ELR (cell line): ENCODE data around the gene CGNL1.

Experiments used
- DNase-seq: peaks from one replicate; pipeline ENCODE4 v3.0.0-alpha.2; 2015; ENCODE audit warnings: low read depth

Gene CGNL1

GRCh38 chr15:57496946-57497869 lies 120.9 kb downstream of the CGNL1 start:
- DNase-seq, result no peak

DNA sequence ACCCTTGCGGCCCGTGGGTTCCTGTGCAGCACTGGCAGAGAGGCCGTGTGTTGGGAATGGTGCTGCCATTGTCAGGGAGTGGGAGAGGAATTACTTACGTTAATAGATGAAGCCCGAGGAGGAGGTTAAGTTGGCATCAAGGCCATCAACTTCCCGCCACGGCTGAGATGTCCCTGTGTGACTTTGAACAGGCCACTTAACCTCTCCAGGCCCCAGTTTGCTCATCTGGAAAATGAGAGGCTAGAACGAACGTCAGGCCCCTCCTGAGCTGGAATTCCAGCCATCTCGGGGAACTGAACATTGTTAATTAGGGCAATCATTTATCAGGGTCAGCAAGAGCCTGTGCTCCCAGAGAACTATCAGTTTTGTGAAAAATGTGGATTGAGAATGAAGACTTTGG lies 124.0 kb downstream of the CGNL1 start:
- no peak for DNase-seq

DNA sequence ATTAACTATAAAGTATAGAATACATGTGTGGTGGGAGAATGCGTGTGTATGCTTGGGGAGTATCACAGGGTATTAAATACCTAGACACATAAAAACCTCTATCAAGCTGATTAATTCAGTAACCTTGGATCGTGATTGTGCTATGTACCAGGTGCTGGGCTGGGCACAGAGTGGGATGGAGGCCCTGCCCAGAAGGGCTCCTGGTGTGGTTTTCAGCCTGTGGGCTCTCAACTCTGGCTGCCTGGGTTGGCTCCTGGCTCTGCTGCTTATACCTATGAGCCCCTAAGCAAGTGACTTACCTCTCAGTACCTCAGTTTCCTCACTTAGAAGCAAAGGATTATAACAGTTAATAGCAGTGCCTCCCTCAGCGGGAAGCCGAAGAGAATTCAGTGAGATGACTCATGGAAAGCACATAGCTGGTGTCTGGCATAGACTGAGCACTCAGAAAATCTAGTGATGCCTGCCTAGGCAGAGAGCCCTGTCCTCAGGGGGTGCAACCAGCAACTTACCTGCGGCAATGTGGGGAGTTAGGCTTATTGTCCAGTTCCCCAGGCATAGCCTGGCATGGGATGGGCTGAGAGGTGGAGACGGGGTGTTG lies 124.8 kb downstream of the CGNL1 start:
- DNase-seq, result peak; percentile 58

- no peak for DNase-seq
Measured at GRCh38 chr15:57502116-57502515, 125.8 kb downstream of the CGNL1 start.

DNA sequence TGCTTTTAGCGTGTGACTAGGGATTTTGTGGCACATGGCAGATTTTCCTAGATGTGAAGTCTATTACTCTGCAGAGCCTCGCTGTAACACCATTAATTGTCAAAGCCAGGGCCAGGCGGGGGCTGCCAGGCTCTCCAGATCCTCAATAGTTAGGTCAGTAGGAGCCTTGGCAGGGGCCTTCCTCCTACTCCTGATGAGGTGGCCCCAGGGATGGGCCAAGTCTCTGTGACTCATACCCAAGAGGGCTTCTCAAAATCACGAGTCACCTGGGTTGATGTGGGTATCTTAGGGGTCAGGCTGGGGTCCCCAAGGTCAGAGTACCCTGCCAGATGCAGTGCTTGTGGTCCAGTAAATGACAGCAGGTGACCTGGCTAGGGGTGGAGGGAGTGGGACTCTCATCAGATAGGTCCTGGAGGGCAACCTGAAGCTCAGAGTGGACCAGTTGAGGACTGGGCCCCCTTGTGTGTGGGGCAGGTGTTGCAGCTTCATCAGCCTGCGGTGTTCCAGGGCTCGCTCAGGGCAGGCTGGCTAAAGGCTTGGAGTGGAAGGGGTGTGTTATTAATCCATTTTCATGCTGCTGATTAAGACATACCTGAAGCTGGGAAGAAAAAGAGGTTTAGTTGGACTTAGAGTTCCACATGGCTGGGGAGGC lies 126.9 kb downstream of the CGNL1 start:
- DNase-seq, result no peak

- no peak for DNase-seq
Measured at GRCh38 chr15:57503911-57504598, 127.8 kb downstream of the CGNL1 start.

GRCh38 chr15:57504599-57504940 lies 128.3 kb downstream of the CGNL1 start:
- DNase-seq, result no peak

GRCh38 chr15:57505056-57505715 lies 128.9 kb downstream of the CGNL1 start:
- peak; percentile 45 for DNase-seq

DNA sequence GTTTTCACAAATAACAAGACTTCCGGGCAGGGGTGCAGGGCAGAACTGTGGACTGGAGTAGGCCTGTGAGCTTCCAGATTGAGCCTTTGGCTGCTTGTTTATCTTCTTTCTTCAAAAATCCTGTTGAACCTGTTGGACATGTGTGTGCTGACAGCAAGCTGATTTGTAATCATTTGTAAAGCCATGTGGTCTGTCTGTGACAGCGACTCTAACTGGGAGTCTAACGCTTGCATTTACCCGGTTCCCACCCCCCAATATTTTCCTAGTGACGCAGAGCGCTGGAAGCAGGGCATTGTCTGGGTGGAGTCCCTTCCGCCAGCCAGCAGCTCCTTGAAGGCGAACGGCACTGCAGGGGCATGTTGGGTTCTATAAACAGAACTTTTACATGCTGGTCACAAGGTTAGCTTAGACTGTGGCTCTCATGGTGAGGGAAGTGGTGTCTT lies 129.7 kb downstream of the CGNL1 start:
- DNase-seq, result peak; percentile 48

DNA sequence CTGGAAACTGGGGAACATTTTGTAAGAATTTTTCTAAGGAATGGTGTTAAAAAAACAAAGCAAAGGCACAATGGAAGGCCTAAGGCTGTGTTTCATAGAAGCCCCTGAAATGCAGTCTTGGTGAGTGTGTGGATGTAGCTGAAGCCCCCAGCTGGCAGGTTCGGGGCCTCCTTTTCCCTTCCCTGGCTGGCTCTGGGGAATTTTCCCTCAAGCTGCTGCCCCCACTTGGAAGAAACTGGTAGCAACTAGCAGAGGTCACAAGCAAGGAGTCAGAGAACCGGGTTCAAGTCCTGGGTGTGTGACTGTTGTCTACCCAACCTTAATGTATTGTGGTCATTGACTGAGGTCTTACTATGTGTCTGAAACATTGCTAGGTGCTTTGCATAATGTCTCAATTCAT lies 130.1 kb downstream of the CGNL1 start:
- DNase-seq, result peak; percentile 44

DNA sequence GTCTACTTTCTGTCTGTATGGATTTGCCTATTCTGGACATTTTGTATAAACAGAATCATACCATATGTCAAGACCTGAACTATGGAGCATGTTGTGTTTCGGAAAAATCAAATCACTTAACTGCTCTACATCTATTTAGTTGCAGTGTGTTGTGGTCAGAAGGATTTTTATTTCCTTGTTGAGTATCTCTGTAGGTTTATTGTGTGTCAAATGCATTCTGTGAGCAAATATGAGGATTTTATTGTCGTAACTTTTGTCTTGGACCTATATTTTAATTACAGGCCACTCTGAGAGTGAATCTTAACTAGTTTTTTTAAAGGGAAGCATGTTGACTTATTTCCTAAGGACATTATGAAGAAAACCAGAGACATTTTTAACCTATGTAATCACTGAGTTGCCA lies 130.8 kb downstream of the CGNL1 start:
- DNase-seq, result no peak

GRCh38 chr15:57509126-57509525 lies 132.8 kb downstream of the CGNL1 start:
- DNase-seq, result no peak

- DNase-seq, result no peak
Measured at GRCh38 chr15:57509965-57510364, 133.7 kb downstream of the CGNL1 start.

DNA sequence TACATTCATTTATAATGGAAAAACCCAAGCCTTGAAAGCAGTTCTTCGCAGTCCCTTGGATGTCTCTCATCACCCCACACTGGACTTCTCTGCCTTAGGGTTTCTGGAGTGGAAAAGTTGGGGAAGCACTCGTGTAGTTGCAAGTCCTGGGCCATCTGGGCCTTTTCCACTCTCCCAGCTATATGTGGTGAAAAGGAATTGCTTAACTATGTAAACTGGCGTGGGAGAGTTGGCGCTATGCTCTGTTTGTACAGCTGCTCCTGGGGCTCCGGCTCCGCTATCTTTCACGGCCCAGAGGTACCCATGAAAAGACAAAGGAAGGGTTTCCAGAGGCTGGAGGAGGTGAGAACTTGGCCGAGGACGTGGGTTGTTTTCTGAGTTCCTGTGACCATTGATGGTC lies 134.3 kb downstream of the CGNL1 start:
- no peak for DNase-seq

- DNase-seq, result no peak
Measured at GRCh38 chr15:57516327-57517029, 140.2 kb downstream of the CGNL1 start.

GRCh38 chr15:57517030-57517671 lies 140.8 kb downstream of the CGNL1 start:
- DNase-seq, result no peak

- no peak for DNase-seq
Measured at GRCh38 chr15:57518779-57519405, 142.6 kb downstream of the CGNL1 start.

DNA sequence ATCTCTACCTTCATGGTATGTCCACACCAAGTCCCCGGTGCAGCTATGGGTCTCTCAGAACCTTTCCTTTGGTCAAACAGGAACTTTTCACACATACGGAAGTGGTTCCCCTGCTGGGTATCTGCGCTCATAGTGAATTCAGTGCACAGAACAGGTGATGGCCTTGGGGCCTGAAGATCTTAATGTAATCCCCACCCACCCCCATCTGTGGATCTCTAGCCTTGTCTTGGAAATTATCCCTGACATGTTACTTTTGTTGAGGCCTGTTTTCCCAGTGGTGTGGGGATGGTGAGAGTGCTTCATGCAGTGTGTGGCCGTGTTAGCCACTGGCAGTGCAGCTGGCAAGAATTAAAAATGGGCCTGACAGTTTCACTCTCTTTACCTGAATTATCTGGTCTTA lies 143.5 kb downstream of the CGNL1 start:
- no peak for DNase-seq

DNA sequence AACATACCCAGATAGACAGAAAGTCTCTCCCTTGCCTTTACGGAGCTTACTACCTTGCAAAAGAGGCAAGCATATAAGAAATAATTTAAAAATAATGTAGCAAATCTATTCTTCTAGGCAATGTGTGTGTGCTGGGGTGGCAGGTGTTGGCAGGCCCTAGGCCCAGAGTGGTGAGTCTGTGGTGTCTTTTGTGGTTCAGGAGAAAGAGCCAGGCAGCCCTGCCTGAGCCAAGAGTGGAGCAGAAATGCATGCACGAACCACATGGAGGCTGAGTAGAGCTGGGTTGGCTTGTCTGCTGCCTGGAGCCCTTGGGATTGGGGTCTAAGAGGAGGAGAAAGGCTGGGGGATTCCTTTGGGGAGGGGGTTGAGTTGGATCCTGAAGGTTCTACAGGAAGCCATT lies 145.2 kb downstream of the CGNL1 start:
- DNase-seq, result no peak

DNA sequence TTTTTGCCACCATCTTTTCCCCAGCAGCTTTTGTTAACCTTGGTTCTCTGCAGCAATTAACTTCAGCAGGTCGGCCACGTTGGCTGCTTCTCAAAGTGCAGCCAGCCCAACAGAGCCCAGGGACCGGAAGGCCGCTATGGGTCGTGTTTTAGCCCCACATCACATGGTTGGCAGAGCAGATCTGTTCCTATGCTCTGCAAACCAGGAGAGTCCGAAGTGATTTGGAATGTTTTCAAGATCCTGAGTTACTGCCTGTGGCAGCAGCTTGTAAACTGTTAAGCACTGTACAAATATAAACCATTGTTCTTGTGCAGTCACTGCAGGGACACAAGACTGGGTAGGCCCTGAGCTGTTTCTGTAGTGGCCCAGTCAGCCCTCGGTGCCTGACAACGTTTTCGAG lies 145.8 kb downstream of the CGNL1 start:
- no peak for DNase-seq
